SK-N-SH treated with all-trans-retinoic acid at 6 μM for 48 hours (cell line): ENCODE measurements around the gene DYNLT3.

Source experiments
- ATAC-seq: fragments of 200-7000 bp; cut with Tn5 transposase; 3 replicates; pipeline ENCODE4 v1.9.1; 2020; ENCODE audit warnings: mild to moderate bottlenecking, moderate library complexity
- ARNTL ChIP-seq: fragments of 450-650 bp; formaldehyde crosslinking; IDR thresholded peaks from 2 replicates; pipeline ENCODE4 v1.5.0; 2020; ENCODE audit warnings: low read depth, mild to moderate bottlenecking, moderate library complexity, borderline replicate concordance
- BACH2 ChIP-seq: fragments of 250-450 bp; sonication (Bioruptor Pico); IDR thresholded peaks from 2 replicates; pipeline ENCODE4 v1.9.0; 2021; ENCODE audit warnings: mild to moderate bottlenecking, borderline replicate concordance
- CREB5 ChIP-seq: fragments of 250-450 bp; sonication (Bioruptor Pico); IDR thresholded peaks from 2 replicates; pipeline ENCODE4 v1.5.1; 2020; ENCODE audit warnings: low read depth, mild to moderate bottlenecking, moderate library complexity
- CSDC2 ChIP-seq: fragments of 250-450 bp; sonication (Bioruptor Pico); IDR thresholded peaks from 2 replicates; pipeline ENCODE4 v1.5.0; 2020; ENCODE audit warnings: mild to moderate bottlenecking, moderate library complexity
- ESRRG ChIP-seq: fragments of 250-450 bp; sonication (Bioruptor Pico); IDR thresholded peaks from 2 replicates; pipeline ENCODE4 v1.6.1; 2021; ENCODE audit warnings: mild to moderate bottlenecking
- GLIS3 ChIP-seq: fragments of 250-450 bp; sonication (Bioruptor Pico); IDR thresholded peaks from 2 replicates; pipeline ENCODE4 v1.5.0; 2020; ENCODE audit warnings: mild to moderate bottlenecking, moderate library complexity
- ISL1 ChIP-seq: fragments of 250-450 bp; sonication (Bioruptor Pico); IDR thresholded peaks from 2 replicates; pipeline ENCODE4 v2.1.2; 2022; ENCODE audit warnings: mild to moderate bottlenecking, moderate library complexity
- OSR1 ChIP-seq: fragments of 250-450 bp; sonication (Bioruptor Pico); IDR thresholded peaks from 2 replicates; pipeline ENCODE4 v1.8.0; 2022; ENCODE audit warnings: moderate library complexity, mild to moderate bottlenecking, inconsistent platforms
- PPARA ChIP-seq: fragments of 250-450 bp; sonication (Bioruptor Pico); IDR thresholded peaks from 2 replicates; pipeline ENCODE4 v1.5.0; 2020; ENCODE audit warnings: mild to moderate bottlenecking, borderline replicate concordance
- RARB ChIP-seq: fragments of 250-450 bp; sonication (Bioruptor Pico); IDR thresholded peaks from 2 replicates; pipeline ENCODE4 v1.8.0; 2021; ENCODE audit warnings: mild to moderate bottlenecking, moderate library complexity
- SNAI2 ChIP-seq: fragments of 250-450 bp; sonication (Bioruptor Pico); IDR thresholded peaks from 2 replicates; pipeline ENCODE4 v1.5.0; 2020; ENCODE audit warnings: mild to moderate bottlenecking, moderate library complexity
- TCF4 ChIP-seq: fragments of 250-450 bp; sonication (Bioruptor Pico); IDR thresholded peaks from 2 replicates; pipeline ENCODE4 v1.8.0; 2021; ENCODE audit warnings: mild to moderate bottlenecking, moderate library complexity, borderline replicate concordance
- TOX ChIP-seq: fragments of 250-450 bp; sonication (Bioruptor Pico); IDR thresholded peaks from 2 replicates; pipeline ENCODE4 v1.8.0; 2021; ENCODE audit warnings: mild to moderate bottlenecking, moderate library complexity, borderline replicate concordance
- ZC3H10 ChIP-seq: fragments of 250-450 bp; sonication (Bioruptor Pico); IDR thresholded peaks from 2 replicates; pipeline ENCODE4 v1.5.1; 2021; ENCODE audit warnings: mild to moderate bottlenecking, moderate library complexity
- ZFP3 ChIP-seq: fragments of 250-450 bp; sonication (Bioruptor Pico); IDR thresholded peaks from 2 replicates; pipeline ENCODE4 v1.5.0; 2020; ENCODE audit warnings: mild to moderate bottlenecking, moderate library complexity
- ZFP30 ChIP-seq: fragments of 450-650 bp; formaldehyde crosslinking; IDR thresholded peaks from 2 replicates; pipeline ENCODE4 v1.5.0; 2022; ENCODE audit warnings: mild to moderate bottlenecking, moderate library complexity
- ZNF565 ChIP-seq: fragments of 450-650 bp; formaldehyde crosslinking; conservative IDR thresholded peaks from 2 replicates; pipeline ENCODE4 v1.5.0; 2020; ENCODE audit warnings: low read depth, mild to moderate bottlenecking, moderate library complexity
- ZNF70 ChIP-seq: fragments of 450-650 bp; formaldehyde crosslinking; IDR thresholded peaks from 2 replicates; pipeline ENCODE4 v1.5.0; 2020; ENCODE audit warnings: mild to moderate bottlenecking, moderate library complexity
- ZNF8 ChIP-seq: fragments of 450-650 bp; formaldehyde crosslinking; IDR thresholded peaks from 2 replicates; pipeline ENCODE4 v1.5.0; 2020; ENCODE audit warnings: mild to moderate bottlenecking, moderate library complexity
- TF ChIP-seq, protein P1 (sequence below): fragments of 250-450 bp; sonication (Bioruptor Pico); IDR thresholded peaks from 2 replicates; pipeline ENCODE4 v1.8.0; 2021; ENCODE audit warnings: low read depth, mild to moderate bottlenecking, moderate library complexity, borderline replicate concordance
- TF ChIP-seq, protein P2 (sequence below): fragments of 250-450 bp; sonication (Bioruptor Pico); IDR thresholded peaks from 2 replicates; pipeline ENCODE4 v1.8.0; 2020; ENCODE audit warnings: mild to moderate bottlenecking, moderate library complexity, borderline replicate concordance
- TF ChIP-seq, protein P3 (sequence below): fragments of 250-450 bp; sonication (Bioruptor Pico); IDR thresholded peaks from 2 replicates; pipeline ENCODE4 v1.5.1; 2021; ENCODE audit warnings: mild to moderate bottlenecking, moderate library complexity

DYNLT3 gene

DNA sequence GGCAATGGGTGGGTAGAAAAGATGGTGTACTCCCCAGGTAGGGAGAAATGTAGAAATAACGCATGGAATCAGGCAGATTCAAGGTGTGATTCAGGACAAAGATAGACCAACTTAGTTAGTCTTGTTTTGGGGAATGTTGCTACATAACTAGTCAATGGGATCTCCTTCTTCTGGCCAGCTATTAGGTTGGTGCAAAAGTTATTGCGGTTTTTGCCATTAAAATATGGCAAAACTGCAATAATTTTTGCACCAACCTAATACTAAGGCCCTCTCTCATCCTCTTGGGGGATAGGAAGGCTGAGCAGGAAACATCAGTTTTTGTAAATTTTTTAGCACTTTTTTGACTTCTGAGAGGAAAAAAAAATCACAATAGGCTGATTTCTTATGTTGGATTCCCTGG is 44.3 kb downstream of the DYNLT3 start:
- ATAC-seq = no peak
- TF ChIP-seq SNAI2 (CRISPR knock-in tag) (no peak), BACH2 (CRISPR knock-in tag) (no peak), PPARA (CRISPR knock-in tag) (no peak), ZC3H10 (CRISPR knock-in tag) (no peak), ZNF70 (CRISPR knock-in tag) (no peak), ZNF8 (no peak), TCF4 (CRISPR knock-in tag) (no peak), GLIS3 (no peak), OSR1 (CRISPR knock-in tag) (no peak), ISL1 (CRISPR knock-in tag) (no peak), CSDC2 (CRISPR knock-in tag) (no peak), ARNTL (no peak)
- TF ChIP-seq, protein P1, sequence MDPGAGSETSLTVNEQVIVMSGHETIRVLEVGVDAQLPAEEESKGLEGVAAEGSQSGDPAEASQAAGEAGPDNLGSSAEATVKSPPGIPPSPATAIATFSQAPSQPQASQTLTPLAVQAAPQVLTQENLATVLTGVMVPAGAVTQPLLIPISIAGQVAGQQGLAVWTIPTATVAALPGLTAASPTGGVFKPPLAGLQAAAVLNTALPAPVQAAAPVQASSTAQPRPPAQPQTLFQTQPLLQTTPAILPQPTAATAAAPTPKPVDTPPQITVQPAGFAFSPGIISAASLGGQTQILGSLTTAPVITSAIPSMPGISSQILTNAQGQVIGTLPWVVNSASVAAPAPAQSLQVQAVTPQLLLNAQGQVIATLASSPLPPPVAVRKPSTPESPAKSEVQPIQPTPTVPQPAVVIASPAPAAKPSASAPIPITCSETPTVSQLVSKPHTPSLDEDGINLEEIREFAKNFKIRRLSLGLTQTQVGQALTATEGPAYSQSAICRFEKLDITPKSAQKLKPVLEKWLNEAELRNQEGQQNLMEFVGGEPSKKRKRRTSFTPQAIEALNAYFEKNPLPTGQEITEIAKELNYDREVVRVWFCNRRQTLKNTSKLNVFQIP (CRISPR knock-in tag) = no peak
- TF ChIP-seq, protein P2, sequence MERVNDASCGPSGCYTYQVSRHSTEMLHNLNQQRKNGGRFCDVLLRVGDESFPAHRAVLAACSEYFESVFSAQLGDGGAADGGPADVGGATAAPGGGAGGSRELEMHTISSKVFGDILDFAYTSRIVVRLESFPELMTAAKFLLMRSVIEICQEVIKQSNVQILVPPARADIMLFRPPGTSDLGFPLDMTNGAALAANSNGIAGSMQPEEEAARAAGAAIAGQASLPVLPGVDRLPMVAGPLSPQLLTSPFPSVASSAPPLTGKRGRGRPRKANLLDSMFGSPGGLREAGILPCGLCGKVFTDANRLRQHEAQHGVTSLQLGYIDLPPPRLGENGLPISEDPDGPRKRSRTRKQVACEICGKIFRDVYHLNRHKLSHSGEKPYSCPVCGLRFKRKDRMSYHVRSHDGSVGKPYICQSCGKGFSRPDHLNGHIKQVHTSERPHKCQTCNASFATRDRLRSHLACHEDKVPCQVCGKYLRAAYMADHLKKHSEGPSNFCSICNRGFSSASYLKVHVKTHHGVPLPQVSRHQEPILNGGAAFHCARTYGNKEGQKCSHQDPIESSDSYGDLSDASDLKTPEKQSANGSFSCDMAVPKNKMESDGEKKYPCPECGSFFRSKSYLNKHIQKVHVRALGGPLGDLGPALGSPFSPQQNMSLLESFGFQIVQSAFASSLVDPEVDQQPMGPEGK = no peak
- TF ChIP-seq, protein P3, sequence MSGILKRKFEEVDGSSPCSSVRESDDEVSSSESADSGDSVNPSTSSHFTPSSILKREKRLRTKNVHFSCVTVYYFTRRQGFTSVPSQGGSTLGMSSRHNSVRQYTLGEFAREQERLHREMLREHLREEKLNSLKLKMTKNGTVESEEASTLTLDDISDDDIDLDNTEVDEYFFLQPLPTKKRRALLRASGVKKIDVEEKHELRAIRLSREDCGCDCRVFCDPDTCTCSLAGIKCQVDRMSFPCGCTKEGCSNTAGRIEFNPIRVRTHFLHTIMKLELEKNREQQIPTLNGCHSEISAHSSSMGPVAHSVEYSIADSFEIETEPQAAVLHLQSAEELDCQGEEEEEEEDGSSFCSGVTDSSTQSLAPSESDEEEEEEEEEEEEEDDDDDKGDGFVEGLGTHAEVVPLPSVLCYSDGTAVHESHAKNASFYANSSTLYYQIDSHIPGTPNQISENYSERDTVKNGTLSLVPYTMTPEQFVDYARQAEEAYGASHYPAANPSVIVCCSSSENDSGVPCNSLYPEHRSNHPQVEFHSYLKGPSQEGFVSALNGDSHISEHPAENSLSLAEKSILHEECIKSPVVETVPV (CRISPR knock-in tag) = no peak

GRCh38 chrX:37802028-37802427 is 45.3 kb downstream of the DYNLT3 start:
- ATAC-seq = no peak
- TF ChIP-seq, protein P3 (CRISPR knock-in tag) = no peak
- TF ChIP-seq ISL1 (CRISPR knock-in tag) (no peak), PPARA (CRISPR knock-in tag) (no peak), ZNF70 (CRISPR knock-in tag) (no peak), TCF4 (CRISPR knock-in tag) (no peak), SNAI2 (CRISPR knock-in tag) (no peak), ESRRG (CRISPR knock-in tag) (no peak), ARNTL (no peak), ZNF565 (CRISPR knock-in tag) (no peak), ZFP3 (CRISPR knock-in tag) (no peak), GLIS3 (no peak), ZNF8 (no peak), BACH2 (CRISPR knock-in tag) (no peak), TOX (CRISPR knock-in tag) (no peak), OSR1 (CRISPR knock-in tag) (no peak), RARB (CRISPR knock-in tag) (no peak)

DNA sequence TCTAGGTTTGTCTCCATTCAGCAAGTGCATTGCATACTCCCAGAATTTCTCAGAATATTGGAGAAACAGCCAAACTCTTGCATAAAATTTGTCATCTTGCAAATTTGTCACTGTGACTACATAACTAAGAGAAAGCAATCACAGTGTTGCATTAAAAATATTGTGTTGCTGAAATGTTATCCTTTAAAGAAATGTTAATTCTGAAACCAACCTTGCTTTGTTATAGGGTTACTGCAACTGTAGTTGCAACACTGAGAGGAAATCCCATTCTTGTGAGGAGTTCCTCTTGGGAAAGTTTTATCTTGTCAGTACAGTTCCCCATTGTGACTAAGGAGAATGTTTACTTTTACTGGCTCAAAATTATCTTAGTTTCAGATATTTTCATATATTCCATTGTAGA is 46.7 kb downstream of the DYNLT3 start:
- no peak for TF ChIP-seq BACH2 (CRISPR knock-in tag)
- no peak for TF ChIP-seq ZNF565 (CRISPR knock-in tag)
- TF ChIP-seq ESRRG (CRISPR knock-in tag) = no peak
- no peak for TF ChIP-seq CSDC2 (CRISPR knock-in tag)
- no peak for TF ChIP-seq CREB5 (CRISPR knock-in tag)
- TF ChIP-seq, protein P2 = no peak
- TF ChIP-seq TOX (CRISPR knock-in tag) = no peak
- no peak for TF ChIP-seq RARB (CRISPR knock-in tag)
- TF ChIP-seq ZFP30 (CRISPR knock-in tag) = no peak
- TF ChIP-seq ZNF70 (CRISPR knock-in tag) = no peak
- TF ChIP-seq SNAI2 (CRISPR knock-in tag) = no peak
- no peak for TF ChIP-seq ZNF8
- TF ChIP-seq, protein P3 (CRISPR knock-in tag) = no peak
- no peak for TF ChIP-seq TCF4 (CRISPR knock-in tag)
- no peak for ATAC-seq
